Measurements from ENCODE around the gene SLC12A1. TPM values are rescaled to one million over a fixed set of nuclear protein-coding genes. Genes with fewer than 3 reads are reported as not detected.

The SLC12A1 gene
- total and polyA plus RNA-seq, 2 of the 8 experiments (the other 6 are each of a cell fraction or from before 2014, with no cell fraction given) = 0.63 to 1.0 TPM

- CTCF ChIA-PET (ENCODE audit: partially characterized antibody) = interaction anchor here (0.6 to 4.6 kb wide), 3 partner anchors 12 to 151 kb away, joined by 3 to 23 read pairs (median 3); no protein-coding TSS in a partner anchor
- no peak for FAIRE-seq
Observed at GRCh38 chr15:48323294-48323693, 117.2 kb downstream of the SLC12A1 start.

More at GRCh38 chr15:48323294-48323693, 117.2 kb downstream of the SLC12A1 start:
- H2BK120ac ChIP-seq (replicated peaks; ENCODE audit: low read depth, low read length) = no peak overlapping the region
- H3K56ac ChIP-seq (replicated peaks; ENCODE audit: insufficient read length, low read depth, low read length) = no peak overlapping the region
- no peak overlapping the region for H4K8ac ChIP-seq (ENCODE audit: extremely low read depth, insufficient read depth, low read length)
- no peak overlapping the region for H3K4ac ChIP-seq (replicated peaks; ENCODE audit: insufficient read length, low read depth, low read length)
- H3K4me2 ChIP-seq (ENCODE audit: insufficient read depth in 1 of 2, low read depth in 2 of 2, low read length in 2 of 2) = no peak overlapping the region
- no peak overlapping the region for H2BK20ac ChIP-seq (ENCODE audit: low read length)
- H4K5ac ChIP-seq (ENCODE audit: insufficient read length, low read depth, low read length) = no peak overlapping the region
- no peak overlapping the region for H3K14ac ChIP-seq (ENCODE audit: insufficient read length)
- no peak overlapping the region for H3K9ac ChIP-seq (replicated peaks in 1 of 4; ENCODE audit: extremely low read depth in 1 of 4, low read depth in 3 of 4, low read length in 3 of 4)
- 93% methylated on average over 7 of the region's 7 CpGs; no CpG with 5 or more reads in 1 of the 2 experiments for WGBS, 2 experiments (ENCODE audit: extremely low coverage in 1 of 2, insufficient coverage in 1 of 2, insufficient read length in 1 of 2, insufficient replicate concordance in 2 of 2, low coverage in 1 of 2, low lambda C conversion rate in 2 of 2, missing lambda C conversion rate in 1 of 2)
- H3K79me1 ChIP-seq (ENCODE audit: low read depth, low read length) = no peaks in the 10 kb centered on the region
- H3K36me3 ChIP-seq (ENCODE audit: control insufficient read depth in 2 of 4, insufficient read depth in 4 of 4, low read length in 3 of 4) = no peaks in the 10 kb centered on the region
- H2BK5ac ChIP-seq (ENCODE audit: low read depth, low read length) = no peak overlapping the region
- H2BK15ac ChIP-seq (ENCODE audit: low read length) = no peak overlapping the region
- H3K4me1 ChIP-seq (replicated peaks in 1 of 4; ENCODE audit: control insufficient read depth in 3 of 4, insufficient read depth in 4 of 4, low read length in 3 of 4) = 0 out of 7 replicates have a peak, but pooled peaks cover 0 to under 1% (median 0%) of the 10 kb centered on the region in 4 experiments
- TF ChIP-seq SAP30 (IDR thresholded peaks at IDR 0.05; ENCODE audit: insufficient read depth, insufficient replicate concordance, low read length) (no peak), E2F6 (IDR thresholded peaks at IDR 0.05) (no peak), RBBP5 (IDR thresholded peaks at IDR 0.05; ENCODE audit: borderline replicate concordance, low read depth, low read length) (no peak), NANOG (IDR thresholded peaks at IDR 0.05; ENCODE audit: insufficient read depth, low read depth, low read length, poor library complexity, severe bottlenecking) (no peak), TAF7 (optimal IDR thresholded peaks at IDR 0.05; ENCODE audit: borderline replicate concordance, low read depth, low read length) (no peak), SP2 (IDR thresholded peaks at IDR 0.05; ENCODE audit: low read length) (no peak), MAFK (IDR thresholded peaks at IDR 0.05; ENCODE audit: low read depth, low read length) (peak; percentile 63; the same call in 1 of the 2 replicates)
- no peak overlapping the region for H2AFZ ChIP-seq (ENCODE audit: low read length)
- no peaks in the 10 kb centered on the region for H3K23me2 ChIP-seq (ENCODE audit: low read depth, low read length)
- POLR2A ChIA-PET (ENCODE audit: partially characterized antibody) = interaction anchor here (1.1 to 2.2 kb wide), 3 partner anchors 9 to 187 kb away, joined by 3 to 11 read pairs (median 3); no protein-coding TSS in a partner anchor
- no peak overlapping the region for H3K27ac ChIP-seq (ENCODE audit: low read depth, low read length)
- no peaks in the 10 kb centered on the region for H3K27me3 ChIP-seq (replicated peaks in 1 of 4; ENCODE audit: control insufficient read depth in 3 of 4, extremely low read depth in 1 of 4, insufficient read depth in 3 of 4, low read length in 3 of 4)
- no peaks in the 10 kb centered on the region for H4K20me1 ChIP-seq (replicated peaks in 1 of 2; ENCODE audit: control insufficient read depth in 1 of 2, insufficient read depth in 2 of 2, low read length in 2 of 2)
- H3K9me3 ChIP-seq (ENCODE audit: insufficient read depth in 2 of 2, low read depth in 1 of 2, low read length in 1 of 2) = no peaks in the 10 kb centered on the region
- no peak overlapping the region for H3K4me3 ChIP-seq (ENCODE audit: extremely low read depth in 1 of 4, insufficient read depth in 2 of 4, low read depth in 3 of 4, low read length in 4 of 4)
- no peak overlapping the region for H4K91ac ChIP-seq (replicated peaks; ENCODE audit: insufficient read length, low read length)
- no peak overlapping the region for H2AK5ac ChIP-seq (ENCODE audit: low read depth, low read length)
- H3K23ac ChIP-seq (ENCODE audit: insufficient read length) = no peak overlapping the region
- H3K18ac ChIP-seq (ENCODE audit: extremely low read depth, low read length) = no peak overlapping the region
- peaks cover 0 to 2% of the 10 kb centered on the region in 2 experiments; a peak in 1 of 4 replicates for H3K79me2 ChIP-seq (ENCODE audit: control insufficient read depth in 1 of 2, insufficient read depth in 2 of 2, low read length in 2 of 2)
- DNase-seq (ENCODE audit: low read depth in 1 of 2, low spot score in 2 of 2) = no peak
- H2BK12ac ChIP-seq (ENCODE audit: low read depth, low read length) = no peak overlapping the region

Measured in H1 (cell line).